Cardiac muscle cell (in vitro differentiated cells and primary cell): ENCODE data around the gene RAP1A. TPM values are rescaled to one million over a fixed set of nuclear protein-coding genes. Genes with fewer than 3 reads are reported as not detected.

ENCODE experiments used
- DNase-seq, 2 donors: peaks; one replicate each; pipeline versions ENCODE4 v3.0.0 to v3.0.0-alpha.2; 2010 to 2017; ENCODE audit warnings: low read depth in 1 of 2, low spot score in 1 of 2
- H3K27ac ChIP-seq: fragments of 200-600 bp; sonication (generic); 2 replicates; pipeline ENCODE4 v1.5.1; 2016
- H3K27me3 ChIP-seq: fragments of 200-600 bp; sonication (generic); 2 replicates; pipeline ENCODE4 v1.6.0; 2016; ENCODE audit warnings: control low read depth
- H3K36me3 ChIP-seq: fragments of 200-600 bp; sonication (generic); 2 replicates; pipeline ENCODE4 v1.5.1; 2016; ENCODE audit warnings: control low read depth
- H3K4me1 ChIP-seq: fragments of 200-600 bp; sonication (generic); 2 replicates; pipeline ENCODE4 v1.8.1; 2017; ENCODE audit warnings: low read depth, mild to moderate bottlenecking, mixed run types
- H3K4me3 ChIP-seq: fragments of 200-600 bp; sonication (generic); 2 replicates; pipeline ENCODE4 v1.5.1; 2016; ENCODE audit warnings: mild to moderate bottlenecking
- H3K9me3 ChIP-seq: fragments of 200-600 bp; sonication (generic); 2 replicates; pipeline ENCODE4 v1.5.1; 2017; ENCODE audit warnings: low read depth, mild to moderate bottlenecking, control low read depth
- CTCF ChIP-seq: IDR thresholded peaks from 2 replicates; pipeline ENCODE4 v1.5.1; 2012; ENCODE audit warnings: low read depth, mild to moderate bottlenecking, low read length
- polyA plus RNA-seq: library from polyadenylated mRNA; unstranded; fragments of >200 nt; fragmentation: Nextera tagmentation; extraction: Ambion mirVana; gene quantifications from 2 replicates; pipeline ENCODE4 v1.2.1, GENCODE V29; 2016
- total RNA-seq: library from RNA; depleted of rRNA; stranded (reverse); fragments of >200 nt; gene quantifications from 2 replicates; pipeline ENCODE4 v1.2.3, GENCODE V29; 2016

The RAP1A gene
- total and polyA plus RNA-seq, 2 experiments from 2014 or later: 13.5 to 18.3 TPM

GRCh38 chr1:111719674-111720132 is 100.1 kb downstream of the RAP1A start:
- H3K9me3 ChIP-seq: no peaks in the 10 kb centered on the region
- TF ChIP-seq CTCF: no peak
- H3K36me3 ChIP-seq: no peaks in the 10 kb centered on the region
- no peak overlapping the region for H3K27ac ChIP-seq
- peak in 1 of 2 donors; percentile 56 for DNase-seq
- no peak overlapping the region for H3K4me3 ChIP-seq
- H3K4me1 ChIP-seq: peaks cover 1% of the 10 kb centered on the region
- H3K27me3 ChIP-seq: no peaks in the 10 kb centered on the region

- no peak for TF ChIP-seq CTCF
- no peak overlapping the region for H3K4me3 ChIP-seq
- no peak overlapping the region for H3K27ac ChIP-seq
- DNase-seq: no peak
- H3K4me1 ChIP-seq: peaks cover 8% of the 10 kb centered on the region
- H3K36me3 ChIP-seq: no peaks in the 10 kb centered on the region
- H3K27me3 ChIP-seq: no peaks in the 10 kb centered on the region
- no peaks in the 10 kb centered on the region for H3K9me3 ChIP-seq
Measured at GRCh38 chr1:111720274-111720976, 100.8 kb downstream of the RAP1A start.

GRCh38 chr1:111720977-111721786 is 101.6 kb downstream of the RAP1A start:
- Histone ChIP-seq H3K4me1 (peaks cover 10% of the 10 kb centered on the region), H3K4me3 (no peak overlapping the region), H3K36me3 (no peaks in the 10 kb centered on the region), H3K9me3 (no peaks in the 10 kb centered on the region), H3K27ac (no peak overlapping the region), H3K27me3 (no peaks in the 10 kb centered on the region)
- no peak for DNase-seq
- no peak for TF ChIP-seq CTCF

- H3K4me1 ChIP-seq: peaks cover 10% of the 10 kb centered on the region
Measured at GRCh38 chr1:111723091-111723806, 103.7 kb downstream of the RAP1A start.

More at GRCh38 chr1:111723091-111723806, 103.7 kb downstream of the RAP1A start:
- no peak overlapping the region for H3K27ac ChIP-seq
- TF ChIP-seq CTCF: no peak
- H3K9me3 ChIP-seq: no peaks in the 10 kb centered on the region
- H3K27me3 ChIP-seq: no peaks in the 10 kb centered on the region
- H3K4me3 ChIP-seq: no peak overlapping the region
- DNase-seq: no peak
- H3K36me3 ChIP-seq: peaks cover 4% of the 10 kb centered on the region
